PC-3 (cell line): ENCODE data around the gene CMTM5.

ENCODE experiments used
- CTCF ChIP-seq: fragments of 300-600 bp; sonication (generic); conservative IDR thresholded peaks from 2 replicates; pipeline ENCODE4 v1.5.1; 2017; ENCODE audit warnings: antibody characterized with exemption, low read depth, mild to moderate bottlenecking, low read length
- EZH2 ChIP-seq: fragments of 300-600 bp; sonication (generic); IDR thresholded peaks from one replicate; pipeline ENCODE4 v1.6.1; 2017; ENCODE audit warnings: antibody characterized with exemption, mild to moderate bottlenecking, low read length; ENCODE audit not compliant: unreplicated experiment
- EZH2phosphoT487 ChIP-seq: fragments of 300-600 bp; sonication (generic); IDR thresholded peaks from 2 replicates; pipeline ENCODE4 v1.6.1; 2018; ENCODE audit warnings: mild to moderate bottlenecking, antibody characterized with exemption, low read length, borderline replicate concordance

- TF ChIP-seq CTCF (no peak), EZH2 (no peak), EZH2phosphoT487 (no peak)
These were observed 48.3 kb downstream of the CMTM5 start for GRCh38 chr14:23425169-23425568.
